Loucy (cell line): Measurements from ENCODE around the gene GCGR.

Experiments used
- H2AFZ ChIP-seq: fragments of 200-600 bp; sonication (generic); 2 replicates; pipeline ENCODE4 v1.6.0; 2016; ENCODE audit warnings: antibody characterized with exemption, mild to moderate bottlenecking, low read length, moderate library complexity
- H3F3A ChIP-seq: fragments of 200-600 bp; 2 replicates; pipeline ENCODE4 v1.6.0; 2016; ENCODE audit warnings: antibody characterized with exemption, low read depth, mild to moderate bottlenecking
- H3K27me3 ChIP-seq: fragments of 200-600 bp; sonication (generic); 2 replicates; pipeline ENCODE4 v1.6.1; 2014; ENCODE audit warnings: low read length, mild to moderate bottlenecking; ENCODE audit not compliant: insufficient read depth, poor library complexity, severe bottlenecking
- H3K36me3 ChIP-seq: fragments of 200-600 bp; sonication (generic); 2 replicates; pipeline ENCODE4 v1.6.1; 2016; ENCODE audit warnings: low read length; ENCODE audit not compliant: insufficient read depth
- H3K4me1 ChIP-seq: fragments of 200-600 bp; sonication (generic); 2 replicates; pipeline ENCODE4 v1.5.1; 2014; ENCODE audit warnings: low read length, mild to moderate bottlenecking; ENCODE audit not compliant: insufficient read depth, poor library complexity, severe bottlenecking
- H3K4me2 ChIP-seq: fragments of 200-600 bp; sonication (generic); 2 replicates; pipeline ENCODE4 v1.6.0; 2014; ENCODE audit warnings: antibody characterized with exemption, low read length, low read depth, mild to moderate bottlenecking; ENCODE audit not compliant: poor library complexity, severe bottlenecking
- H3K4me3 ChIP-seq: fragments of 200-600 bp; sonication (generic); 2 replicates; pipeline ENCODE4 v1.5.1; 2014; ENCODE audit warnings: low read length, mild to moderate bottlenecking, mixed read lengths; ENCODE audit not compliant: poor library complexity, severe bottlenecking
- H3K79me2 ChIP-seq: fragments of 200-600 bp; sonication (generic); 2 replicates; pipeline ENCODE4 v1.6.1; 2014; ENCODE audit warnings: low read length; ENCODE audit not compliant: insufficient read depth
- H3K9ac ChIP-seq: fragments of 200-600 bp; sonication (generic); 2 replicates; pipeline ENCODE4 v1.6.0; 2014; ENCODE audit warnings: mild to moderate bottlenecking, low read depth, low read length, moderate library complexity; ENCODE audit not compliant: poor library complexity, severe bottlenecking
- H3K9me2 ChIP-seq: fragments of 200-600 bp; sonication (generic); replicated peaks from 2 replicates; pipeline ENCODE4 v1.6.1; 2016; ENCODE audit warnings: low read depth, low read length, mixed read lengths
- H3K9me3 ChIP-seq: fragments of 200-600 bp; sonication (generic); 2 replicates; pipeline ENCODE4 v1.6.1; 2014; ENCODE audit warnings: mild to moderate bottlenecking, antibody characterized with exemption, low read length, low read depth; ENCODE audit not compliant: insufficient read depth
- H4K20me1 ChIP-seq: fragments of 200-600 bp; sonication (generic); 2 replicates; pipeline ENCODE4 v1.6.0; 2014; ENCODE audit warnings: antibody characterized with exemption, low read length, mild to moderate bottlenecking; ENCODE audit not compliant: insufficient read depth, poor library complexity, severe bottlenecking
- EZH2phosphoT487 ChIP-seq: fragments of 200-600 bp; IDR thresholded peaks from 2 replicates; pipeline ENCODE4 v1.6.1; 2018; ENCODE audit warnings: antibody characterized with exemption, mild to moderate bottlenecking, moderate library complexity, borderline replicate concordance
- TF ChIP-seq, protein P1 (sequence below): fragments of 200-600 bp; sonication (generic); conservative IDR thresholded peaks from 2 replicates; pipeline ENCODE4 v1.5.1; 2014; ENCODE audit warnings: mild to moderate bottlenecking, antibody characterized with exemption, low read length

Gene GCGR

DNA sequence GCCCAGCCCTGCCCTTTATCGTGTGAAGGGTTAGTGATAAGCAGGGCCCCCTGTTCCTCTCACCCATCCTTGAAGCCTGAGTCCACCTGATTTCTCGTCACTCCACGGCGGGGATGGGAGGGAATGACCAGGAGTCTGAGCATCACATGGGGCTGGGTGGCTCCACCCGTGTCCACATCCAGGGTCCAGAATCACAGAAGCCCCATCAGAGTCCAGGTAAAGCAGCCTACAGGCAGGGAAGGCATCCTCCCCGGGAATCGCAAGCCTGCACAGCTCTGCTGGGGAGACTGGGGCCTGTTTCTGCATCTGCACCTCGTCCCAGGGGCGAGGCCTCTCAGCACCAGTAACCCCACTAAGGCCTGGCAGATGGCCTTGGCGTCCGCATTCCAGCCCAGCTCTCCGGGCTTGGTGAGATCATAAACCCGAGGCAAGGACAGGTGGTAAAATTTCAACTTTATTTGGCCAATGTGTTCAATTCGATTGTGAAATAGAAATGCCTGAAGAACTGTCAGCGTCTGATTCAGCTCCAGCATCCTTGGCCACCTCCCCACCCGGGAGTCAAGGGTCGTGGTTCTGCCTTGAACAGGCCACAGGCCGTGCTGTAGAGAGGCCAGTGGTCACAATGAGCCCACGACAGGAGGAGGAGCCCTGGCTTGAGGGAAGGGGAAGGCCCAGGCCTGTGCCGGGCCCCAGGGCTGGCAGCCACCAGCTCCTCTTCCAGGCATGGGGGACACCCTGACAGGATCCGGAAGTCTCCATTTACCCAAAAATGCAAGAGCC is 39.0 kb downstream of the GCGR start:
- peaks cover 53% of the 10 kb centered on the region; the same call in 1 of the 2 replicates for H3K36me3 ChIP-seq

DNA sequence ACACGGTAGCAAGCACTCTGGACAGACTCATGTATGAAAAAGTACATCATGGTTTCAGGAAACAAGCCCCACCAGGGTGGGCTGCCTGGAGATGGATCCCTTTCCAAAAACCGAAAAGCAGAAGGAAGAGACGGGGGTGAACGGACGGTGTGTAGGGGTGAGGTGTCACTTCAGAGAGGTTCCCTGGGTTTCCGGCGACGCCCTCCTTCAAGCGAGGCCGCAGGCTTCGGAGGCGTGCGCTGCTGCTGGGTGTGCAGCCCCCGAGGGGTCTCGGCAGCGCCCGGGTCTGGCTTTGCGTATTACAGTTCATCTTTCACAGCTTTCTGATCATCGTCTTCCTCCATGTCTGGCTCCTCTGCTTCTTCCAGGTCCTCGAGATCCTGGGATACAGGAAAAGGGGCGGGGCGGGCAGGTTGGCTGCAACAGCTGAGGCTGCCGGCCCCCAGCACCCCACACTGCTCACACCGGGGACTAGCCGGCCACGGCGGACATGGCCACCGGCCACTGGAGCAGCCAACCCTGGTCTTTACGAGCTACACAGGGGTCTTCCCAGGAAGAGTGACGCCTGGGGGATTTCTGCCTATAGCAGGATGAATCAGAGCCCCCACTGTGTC is 39.9 kb downstream of the GCGR start:
- no peak for TF ChIP-seq EZH2phosphoT487
- TF ChIP-seq, protein P1, sequence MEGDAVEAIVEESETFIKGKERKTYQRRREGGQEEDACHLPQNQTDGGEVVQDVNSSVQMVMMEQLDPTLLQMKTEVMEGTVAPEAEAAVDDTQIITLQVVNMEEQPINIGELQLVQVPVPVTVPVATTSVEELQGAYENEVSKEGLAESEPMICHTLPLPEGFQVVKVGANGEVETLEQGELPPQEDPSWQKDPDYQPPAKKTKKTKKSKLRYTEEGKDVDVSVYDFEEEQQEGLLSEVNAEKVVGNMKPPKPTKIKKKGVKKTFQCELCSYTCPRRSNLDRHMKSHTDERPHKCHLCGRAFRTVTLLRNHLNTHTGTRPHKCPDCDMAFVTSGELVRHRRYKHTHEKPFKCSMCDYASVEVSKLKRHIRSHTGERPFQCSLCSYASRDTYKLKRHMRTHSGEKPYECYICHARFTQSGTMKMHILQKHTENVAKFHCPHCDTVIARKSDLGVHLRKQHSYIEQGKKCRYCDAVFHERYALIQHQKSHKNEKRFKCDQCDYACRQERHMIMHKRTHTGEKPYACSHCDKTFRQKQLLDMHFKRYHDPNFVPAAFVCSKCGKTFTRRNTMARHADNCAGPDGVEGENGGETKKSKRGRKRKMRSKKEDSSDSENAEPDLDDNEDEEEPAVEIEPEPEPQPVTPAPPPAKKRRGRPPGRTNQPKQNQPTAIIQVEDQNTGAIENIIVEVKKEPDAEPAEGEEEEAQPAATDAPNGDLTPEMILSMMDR = no peak
- no peak overlapping the region for H3K4me3 ChIP-seq
- H3K4me2 ChIP-seq = no peak overlapping the region
- no peaks in the 10 kb centered on the region for H3K27me3 ChIP-seq
- no peaks in the 10 kb centered on the region for H3K4me1 ChIP-seq
- H3F3A ChIP-seq = no peaks in the 10 kb centered on the region
- H3K79me2 ChIP-seq = no peaks in the 10 kb centered on the region
- no peaks in the 10 kb centered on the region for H3K9me3 ChIP-seq
- no peak overlapping the region for H2AFZ ChIP-seq
- H3K36me3 ChIP-seq = peaks cover 56% of the 10 kb centered on the region; the same call in 1 of the 2 replicates
- H3K9ac ChIP-seq = no peak overlapping the region
- no peaks in the 10 kb centered on the region for H4K20me1 ChIP-seq
- H3K9me2 ChIP-seq = no peaks in the 10 kb centered on the region

More for the DNA sequence above, 39.0 kb downstream of the GCGR start:
- Histone ChIP-seq H3K9ac (no peak overlapping the region), H3F3A (no peaks in the 10 kb centered on the region), H2AFZ (no peak overlapping the region), H3K4me3 (no peak overlapping the region), H3K27me3 (no peaks in the 10 kb centered on the region), H3K4me2 (no peak overlapping the region), H4K20me1 (no peaks in the 10 kb centered on the region), H3K9me3 (no peaks in the 10 kb centered on the region), H3K9me2 (no peaks in the 10 kb centered on the region), H3K79me2 (no peaks in the 10 kb centered on the region), H3K4me1 (no peaks in the 10 kb centered on the region)
- TF ChIP-seq, protein P1 = no peak
- TF ChIP-seq EZH2phosphoT487 = no peak

DNA sequence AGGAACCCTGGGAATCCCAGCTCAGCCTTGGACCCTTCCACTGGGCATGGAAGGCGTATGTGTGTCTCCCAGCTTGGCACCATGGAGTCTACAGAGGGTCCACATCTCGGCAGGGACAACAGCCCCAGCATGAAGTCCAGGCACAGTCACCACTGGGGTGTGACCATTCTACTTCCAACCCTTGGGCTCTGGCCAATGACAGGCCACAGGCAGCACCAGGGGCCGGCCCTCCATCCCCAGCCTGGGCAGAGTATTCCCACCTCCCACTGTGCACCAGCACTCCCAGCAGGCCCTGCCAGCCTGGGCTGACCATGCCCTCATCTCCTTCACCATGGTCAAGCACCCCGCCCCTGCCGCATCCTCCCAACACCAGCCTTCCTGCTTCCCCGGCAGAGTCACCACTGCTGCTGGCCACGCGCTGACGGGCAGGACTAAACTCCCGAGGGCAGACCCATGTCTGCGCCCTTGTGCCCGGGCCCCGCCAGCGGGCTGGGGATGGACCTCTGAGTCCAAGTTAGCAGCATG is 40.4 kb downstream of the GCGR start:
- Histone ChIP-seq H3K4me1 (no peaks in the 10 kb centered on the region), H3F3A (no peaks in the 10 kb centered on the region), H3K36me3 (peaks cover 56% of the 10 kb centered on the region; the same call in 1 of the 2 replicates)

More for the DNA sequence above, 40.4 kb downstream of the GCGR start:
- Histone ChIP-seq H3K9ac (no peak overlapping the region), H3K4me3 (no peak overlapping the region), H3K4me2 (no peak overlapping the region), H4K20me1 (no peaks in the 10 kb centered on the region), H3K9me2 (no peaks in the 10 kb centered on the region), H3K9me3 (no peaks in the 10 kb centered on the region), H2AFZ (no peak overlapping the region), H3K27me3 (no peaks in the 10 kb centered on the region), H3K79me2 (no peaks in the 10 kb centered on the region)
- TF ChIP-seq, protein P1 = no peak
- TF ChIP-seq EZH2phosphoT487 = no peak
